HEK293T (cell line): Measurements from ENCODE around the gene ZNF534.

Experiments used
- ARNT ChIP-seq: fragments of 450-650 bp; IDR thresholded peaks from 2 replicates; pipeline ENCODE4 v1.6.1; 2017; ENCODE audit warnings: mild to moderate bottlenecking
- CTBP1 ChIP-seq: fragments of 450-650 bp; IDR thresholded peaks from 2 replicates; pipeline ENCODE4 v1.6.1; 2016; ENCODE audit warnings: borderline replicate concordance
- SP1 ChIP-seq: fragments of 450-650 bp; IDR thresholded peaks from 2 replicates; pipeline ENCODE4 v1.6.1; 2017

DNA sequence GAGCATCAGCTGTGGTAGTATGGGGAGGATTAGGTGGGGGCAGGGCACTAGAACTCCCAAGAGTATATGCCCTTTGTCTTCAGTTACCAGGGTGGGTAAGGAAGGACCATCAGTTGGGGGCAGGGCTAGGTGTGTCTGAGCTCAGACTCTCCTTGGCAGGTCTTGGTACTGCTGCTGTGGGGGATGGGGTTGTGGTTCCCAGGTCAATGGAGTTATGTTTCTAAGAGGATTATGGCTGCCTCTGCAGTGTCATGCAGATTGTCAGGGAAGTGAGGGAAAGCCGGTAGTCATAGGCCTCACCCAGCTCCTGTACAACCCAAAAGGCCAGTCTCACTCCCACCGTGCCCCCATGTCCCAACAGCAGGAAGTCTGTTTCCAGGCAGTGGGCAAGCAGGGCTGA, 15.6 kb downstream of the ZNF534 start:
- TF ChIP-seq ARNT (no peak), SP1 (no peak), CTBP1 (no peak)
